Activated CD4-positive, alpha-beta T cell treated with anti-CD3 and anti-CD28 coated beads, Interleukin-2, amount 50 U/mL, for 4 hours (primary cell): ENCODE results near the gene LDLRAD4.

Experiments
- DNase-seq, 2 experiments: peaks; one replicate each; pipeline ENCODE4 v3.0.0-alpha.2; 2020

LDLRAD4 gene

DNA sequence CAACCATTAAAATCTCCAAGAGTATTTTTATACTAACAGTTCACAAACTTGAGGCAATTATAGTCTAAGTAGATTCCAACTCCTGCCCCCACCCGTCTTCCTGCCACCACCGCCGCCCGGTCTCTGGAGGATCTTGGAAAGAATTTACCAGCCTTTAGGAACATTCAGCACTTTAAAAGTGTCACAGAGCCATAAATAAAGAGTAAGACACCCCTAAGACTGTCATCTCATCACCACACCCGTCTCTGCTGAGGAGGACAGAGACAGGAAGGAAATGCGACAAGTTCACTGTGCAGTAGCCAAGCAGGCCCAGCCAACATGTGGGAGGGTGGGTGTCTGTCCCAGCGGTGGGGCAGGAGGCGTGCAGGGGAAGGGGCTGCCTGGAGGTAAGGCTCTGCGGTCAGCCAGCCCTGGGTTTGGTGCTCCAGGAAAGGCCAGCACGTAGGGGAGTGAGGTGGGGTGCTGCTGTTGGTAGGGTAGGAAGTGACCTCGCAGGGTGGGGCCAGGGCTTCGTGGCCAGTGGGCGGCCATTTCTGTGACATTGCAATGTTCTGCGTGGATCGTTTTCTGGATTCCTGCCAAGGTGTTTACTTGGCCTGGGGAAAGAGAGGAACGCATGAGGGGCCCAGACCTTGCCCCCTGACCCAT, 396.2 kb downstream of the LDLRAD4 start:
- peak in 1 of 2 experiments; percentile 19 for DNase-seq

DNA sequence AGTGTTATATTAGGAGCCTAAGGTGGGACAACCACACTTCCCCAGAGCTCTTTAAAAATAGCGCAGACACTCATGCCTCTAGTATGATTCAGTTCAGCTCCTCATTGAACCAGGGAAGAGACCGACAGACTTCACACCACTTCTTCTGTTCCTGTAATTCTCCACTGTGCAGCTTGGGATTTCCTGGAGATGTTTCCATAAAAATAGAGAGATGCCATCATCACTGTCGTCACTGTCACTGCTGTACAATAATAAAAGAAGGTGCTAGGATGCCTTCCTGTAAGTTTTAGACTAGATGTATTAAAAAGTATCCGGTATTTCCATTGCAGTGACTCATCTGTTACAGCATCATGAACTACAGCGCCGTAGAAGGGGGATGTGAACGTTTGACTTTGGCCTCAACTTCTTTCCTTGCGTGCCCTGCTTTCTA, 396.9 kb downstream of the LDLRAD4 start:
- no peak for DNase-seq

DNA sequence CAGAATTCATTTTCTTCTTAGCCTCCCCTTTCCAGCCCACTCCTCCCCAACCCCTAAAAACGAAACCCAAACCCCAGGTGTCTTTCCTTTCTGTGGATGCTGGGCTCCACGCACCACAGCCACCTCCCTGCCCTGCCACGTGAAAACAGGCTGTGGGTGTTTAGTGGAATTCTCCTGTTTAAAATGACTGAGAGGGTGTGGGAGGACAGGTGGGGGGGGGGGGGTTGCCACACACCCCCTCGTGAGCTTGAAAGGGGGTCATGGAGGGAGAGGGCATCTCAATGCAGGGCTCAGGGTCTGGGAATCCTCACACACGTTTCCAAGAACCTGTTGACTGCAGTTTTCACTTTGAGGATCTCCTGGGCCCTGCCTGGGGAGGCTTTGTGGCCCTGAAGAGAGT, 397.5 kb downstream of the LDLRAD4 start:
- DNase-seq: no peak

- DNase-seq: no peak
Measured at GRCh38 chr18:13616525-13617035, 398.0 kb downstream of the LDLRAD4 start.

DNA sequence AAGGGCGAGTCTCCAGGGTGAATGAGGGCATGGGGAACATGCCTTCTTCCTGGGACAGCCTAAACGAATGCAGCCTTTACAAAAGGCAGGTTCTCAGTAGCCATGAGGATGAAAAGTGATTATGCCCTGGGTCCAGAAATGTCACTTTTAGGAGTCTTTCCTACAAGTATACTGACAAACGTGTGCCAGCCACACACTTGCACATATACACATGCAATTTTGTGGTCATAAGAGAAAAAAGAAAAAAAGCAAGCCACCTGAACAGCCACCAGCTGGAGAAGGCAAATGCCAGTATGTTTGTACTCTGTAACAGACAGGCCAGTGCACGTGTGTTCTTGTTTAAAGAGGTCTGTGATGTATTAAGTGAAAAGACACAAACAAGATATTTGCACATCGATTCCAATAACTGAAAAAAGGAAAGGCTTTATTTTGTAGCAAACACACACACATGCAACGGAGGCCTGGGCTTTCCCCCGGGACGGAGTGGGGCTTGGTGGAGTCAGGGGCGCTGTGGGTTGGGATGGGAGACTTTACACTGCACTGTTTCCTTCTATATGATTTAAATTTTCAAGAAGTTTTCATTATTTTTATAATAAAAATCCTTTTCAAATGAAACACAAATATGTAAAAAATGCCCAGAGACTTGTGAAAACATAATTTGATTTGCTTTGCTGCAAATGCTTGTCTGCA, 399.4 kb downstream of the LDLRAD4 start:
- DNase-seq: no peak

GRCh38 chr18:13618760-13619438, 400.3 kb downstream of the LDLRAD4 start:
- no peak for DNase-seq

DNA sequence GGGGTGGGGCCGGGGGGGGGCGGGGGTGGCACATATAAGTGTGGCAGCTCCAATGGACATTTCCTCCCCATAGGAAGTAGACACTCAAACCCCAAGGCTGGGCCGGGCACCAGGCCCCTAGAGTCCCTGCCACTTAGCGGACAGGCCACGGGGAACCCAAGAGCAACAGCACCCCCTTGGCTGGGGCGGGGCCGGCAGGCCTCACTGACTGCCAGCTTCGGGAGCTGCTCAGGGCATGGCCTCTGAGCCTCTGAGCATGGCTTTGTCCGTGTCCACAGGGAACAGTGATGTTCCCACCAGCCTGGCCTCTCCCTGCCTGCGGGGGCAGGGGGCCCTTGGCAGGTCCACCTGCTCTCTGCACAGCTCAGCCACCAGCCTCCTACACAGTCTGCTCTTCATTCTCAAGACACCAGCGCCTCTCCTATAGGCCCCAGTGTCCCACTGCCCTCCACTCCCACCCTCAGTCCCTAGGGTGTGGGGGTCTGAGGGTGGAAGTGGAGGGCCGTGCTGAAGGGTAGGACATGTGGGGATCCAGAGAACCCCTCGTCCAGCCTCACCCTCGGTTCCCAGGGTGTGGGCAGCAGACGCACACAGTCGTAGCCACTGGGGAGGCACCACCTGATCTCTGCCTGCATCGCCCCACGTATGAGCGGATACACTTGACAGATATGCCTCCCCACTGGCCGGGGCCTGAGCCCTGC, 401.1 kb downstream of the LDLRAD4 start:
- no peak for DNase-seq

GRCh38 chr18:13620206-13620672, 401.7 kb downstream of the LDLRAD4 start:
- DNase-seq: no peak

DNA sequence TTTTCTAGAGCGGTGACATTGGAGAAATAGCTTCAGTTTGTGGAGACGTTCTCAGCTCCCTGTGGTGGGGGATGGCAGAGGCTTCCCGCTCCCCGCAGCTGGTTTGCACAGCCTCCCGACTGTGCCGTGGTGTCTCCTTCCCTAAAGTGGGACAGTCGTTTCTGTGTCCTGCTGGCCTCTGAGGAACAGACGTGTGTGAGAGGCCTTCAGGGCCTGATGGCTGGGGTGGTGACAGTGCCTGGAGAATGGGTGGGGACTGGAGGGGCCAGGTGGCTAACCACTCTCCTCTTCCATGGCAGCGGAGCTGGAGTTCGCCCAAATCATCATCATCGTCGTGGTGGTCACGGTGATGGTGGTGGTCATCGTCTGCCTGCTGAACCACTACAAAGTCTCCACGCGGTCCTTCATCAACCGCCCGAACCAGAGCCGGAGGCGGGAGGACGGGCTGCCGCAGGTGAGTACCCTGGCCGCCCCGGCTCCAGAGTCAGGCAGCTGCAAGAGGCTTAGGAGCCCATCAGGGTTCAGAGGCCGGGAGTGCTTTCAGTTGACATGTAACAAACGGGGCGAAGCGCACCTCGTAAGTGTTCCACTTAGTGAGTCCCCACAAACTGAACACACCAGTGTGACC, 402.4 kb downstream of the LDLRAD4 start:
- DNase-seq: no peak

DNA sequence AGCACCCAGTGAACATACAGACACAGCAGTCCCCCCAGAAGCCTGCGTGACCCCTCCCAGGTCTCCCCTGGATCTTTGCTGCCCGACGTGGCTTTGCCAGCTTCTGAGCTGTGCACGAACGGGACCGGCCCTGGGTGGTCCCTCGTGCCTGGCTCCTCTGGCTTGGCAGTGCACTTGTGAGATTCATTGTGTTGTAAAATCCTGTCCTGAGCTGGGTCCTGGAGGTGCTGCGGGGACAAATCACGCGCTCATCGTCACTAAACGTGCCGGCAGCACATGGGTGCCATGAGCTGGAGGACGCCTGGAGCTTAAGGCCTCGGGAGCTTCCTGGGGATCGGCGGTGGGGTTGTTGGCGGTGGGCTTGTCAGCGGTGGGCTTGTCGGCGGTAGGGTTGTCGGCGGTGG, 402.9 kb downstream of the LDLRAD4 start:
- DNase-seq: no peak

- no peak for DNase-seq
Measured at GRCh38 chr18:13621886-13622619, 403.5 kb downstream of the LDLRAD4 start.

- DNase-seq: no peak
Measured at GRCh38 chr18:13622751-13623150, 404.2 kb downstream of the LDLRAD4 start.

DNA sequence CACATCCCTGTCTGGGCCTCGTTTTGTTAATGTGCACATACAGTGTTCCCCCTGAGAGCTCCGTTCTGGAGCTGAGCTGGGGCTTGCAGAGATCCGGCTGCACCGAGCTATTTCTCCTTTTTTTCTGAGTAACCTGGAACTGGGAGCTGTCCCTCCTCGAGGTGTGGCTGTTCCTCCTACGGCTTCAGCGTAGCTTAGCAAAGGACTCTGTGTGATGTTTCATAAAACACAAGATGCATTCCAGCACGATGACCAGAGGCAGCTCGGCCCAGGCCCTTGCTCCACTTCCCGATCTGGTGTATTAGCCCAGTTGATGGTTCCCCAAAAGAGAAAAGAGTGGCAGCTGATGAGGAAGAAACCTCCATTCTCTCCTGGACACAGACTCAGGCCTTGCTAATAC, 404.8 kb downstream of the LDLRAD4 start:
- no peak for DNase-seq

DNA sequence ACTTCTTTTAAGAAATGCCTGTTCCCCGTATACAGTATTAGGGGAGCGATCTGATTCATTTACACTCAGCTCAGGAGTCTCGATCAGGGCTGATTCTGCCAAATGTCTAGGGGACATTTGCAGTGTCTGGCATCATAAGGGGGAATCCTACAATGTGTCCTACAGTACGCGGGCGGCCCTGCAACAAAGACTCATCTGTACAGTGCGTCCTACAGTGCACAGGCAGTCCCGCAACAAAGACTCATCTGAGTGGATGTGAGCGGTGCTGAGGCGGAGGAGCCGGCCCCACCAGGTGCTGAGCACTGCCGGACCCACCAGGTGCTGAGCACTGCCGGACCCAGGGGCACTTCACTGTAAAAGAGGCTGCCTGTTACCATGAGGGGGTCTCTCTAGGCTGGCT, 405.3 kb downstream of the LDLRAD4 start:
- no peak for DNase-seq

GRCh38 chr18:13624563-13625237, 406.1 kb downstream of the LDLRAD4 start:
- no peak for DNase-seq

- DNase-seq: no peak
Measured at GRCh38 chr18:13625355-13625754, 406.8 kb downstream of the LDLRAD4 start.

- no peak for DNase-seq
Measured at GRCh38 chr18:13625843-13626543, 407.4 kb downstream of the LDLRAD4 start.

DNA sequence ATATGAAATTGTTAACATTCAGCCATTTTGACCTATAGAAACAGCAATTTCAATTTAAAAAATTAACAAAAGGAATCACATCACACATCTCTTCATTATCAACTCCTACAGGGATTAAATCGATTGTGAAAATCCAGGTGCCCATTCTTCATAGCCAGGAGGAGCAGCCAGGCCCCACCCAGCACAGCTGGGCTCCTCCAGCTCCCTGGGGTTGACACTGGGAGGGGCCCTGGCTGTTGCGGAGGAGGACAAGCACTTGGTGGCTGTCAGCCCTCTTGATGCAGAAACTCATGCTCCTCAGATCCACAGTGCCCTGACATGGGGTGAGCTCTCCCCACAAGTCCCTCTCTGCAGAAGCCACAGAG, 408.0 kb downstream of the LDLRAD4 start:
- DNase-seq: no peak

DNA sequence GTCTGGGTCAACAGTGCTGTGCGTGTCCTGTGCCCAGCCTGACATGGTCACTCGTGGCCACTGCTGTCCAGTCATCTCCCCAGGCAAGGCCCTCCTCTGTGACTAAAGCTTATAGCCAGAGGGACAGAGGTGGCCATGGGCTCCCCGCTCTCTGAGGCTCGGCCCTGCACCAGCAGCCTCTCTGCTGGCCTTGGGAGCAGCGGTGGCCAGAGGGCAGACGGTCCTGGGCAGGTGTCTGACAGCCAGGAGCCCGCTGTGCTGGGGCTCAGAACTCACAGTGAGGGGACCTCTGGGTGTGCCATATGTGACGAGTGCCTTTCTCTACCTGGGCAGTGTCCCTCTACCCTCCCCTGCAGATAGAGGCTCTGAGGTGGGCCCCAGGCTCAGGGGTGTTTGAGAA, 409.1 kb downstream of the LDLRAD4 start:
- no peak for DNase-seq

DNA sequence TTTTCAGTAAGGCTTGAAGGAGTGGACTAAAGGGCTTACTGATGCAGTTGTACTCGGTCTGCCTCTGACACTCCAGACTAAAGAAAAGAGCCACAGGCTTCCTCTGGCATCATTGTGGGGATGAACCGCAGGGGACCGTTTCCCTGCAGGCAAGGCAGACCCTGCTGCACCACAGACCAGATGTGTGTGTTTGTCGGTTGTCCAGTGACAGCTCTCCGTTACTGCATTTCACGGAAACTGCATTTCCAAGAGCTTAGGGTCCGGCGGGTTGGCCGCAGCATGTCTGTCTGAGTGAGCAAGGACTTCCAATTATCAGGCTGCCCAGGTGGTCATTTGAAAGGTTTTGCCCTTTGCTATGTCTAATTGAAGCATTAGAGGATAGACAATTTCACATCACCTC, 409.7 kb downstream of the LDLRAD4 start:
- no peak for DNase-seq
